Measurements from ENCODE around the gene BPHL. TPM values are rescaled to one million over a fixed set of nuclear protein-coding genes. Genes with fewer than 3 reads are reported as not detected.

Gene BPHL
- polyA plus RNA-seq, 2 of the 4 experiments (the other 2 are of a cell fraction) = 16.5 to 25.5 TPM

- H3K4me1 ChIP-seq = no peaks in the 10 kb centered on the region
- DNase-seq (ENCODE audit: low read depth in 1 of 2, low spot score in 1 of 2) = no peak
- H3K9me3 ChIP-seq = no peaks in the 10 kb centered on the region
- no peak for FAIRE-seq
- ChIA-PET POLR2A (no interaction called here), CTCF (no interaction called here)
- H3K4me2 ChIP-seq = no peak overlapping the region
- H3K4me3 ChIP-seq = no peak overlapping the region
- no peak for ATAC-seq
- no peak overlapping the region for H3K27ac ChIP-seq
- no peak for TF ChIP-seq HEYL (CRISPR knock-in tag; IDR thresholded peaks at IDR 0.05)
- TF ChIP-seq HOXB13 (CRISPR knock-in tag; IDR thresholded peaks at IDR 0.05; ENCODE audit: low read depth) = no peak
- TF ChIP-seq ZC3H11A (IDR thresholded peaks at IDR 0.05) = no peak
- TF ChIP-seq ZFP36 (IDR thresholded peaks at IDR 0.05; ENCODE audit: borderline replicate concordance, partially characterized antibody) = no peak
- TF ChIP-seq E2F6 (IDR thresholded peaks at IDR 0.05; ENCODE audit: borderline replicate concordance, low read depth) = no peak
- TF ChIP-seq RCOR1 (IDR thresholded peaks at IDR 0.05; ENCODE audit: low read depth, low read length) = no peak
- no peak for TF ChIP-seq ZNF302 (CRISPR knock-in tag; IDR thresholded peaks at IDR 0.05)
- TF ChIP-seq HOXA7 (CRISPR knock-in tag; IDR thresholded peaks at IDR 0.05) = no peak
- TF ChIP-seq NPAS2 (CRISPR knock-in tag; IDR thresholded peaks at IDR 0.05; ENCODE audit: borderline replicate concordance) = no peak
- TF ChIP-seq MYC (IDR thresholded peaks at IDR 0.05; ENCODE audit: borderline replicate concordance, low read length) = no peak
- no peak for TF ChIP-seq HOXB5 (CRISPR knock-in tag; IDR thresholded peaks at IDR 0.05)
- no peak for TF ChIP-seq JUN (IDR thresholded peaks at IDR 0.05)
- TF ChIP-seq CEBPB (IDR thresholded peaks at IDR 0.05) = no peak
- TF ChIP-seq POLR2AphosphoS2 (conservative IDR thresholded peaks at IDR 0.05; ENCODE audit: low read length) = no peak
- no peak for TF ChIP-seq POLR2A (IDR thresholded peaks at IDR 0.05; ENCODE audit: low read length)
- no peak for TF ChIP-seq FOSL2 (IDR thresholded peaks at IDR 0.05)
- TF ChIP-seq FOSL2 (CRISPR knock-in tag; IDR thresholded peaks at IDR 0.05) = no peak
- TF ChIP-seq, protein P1, sequence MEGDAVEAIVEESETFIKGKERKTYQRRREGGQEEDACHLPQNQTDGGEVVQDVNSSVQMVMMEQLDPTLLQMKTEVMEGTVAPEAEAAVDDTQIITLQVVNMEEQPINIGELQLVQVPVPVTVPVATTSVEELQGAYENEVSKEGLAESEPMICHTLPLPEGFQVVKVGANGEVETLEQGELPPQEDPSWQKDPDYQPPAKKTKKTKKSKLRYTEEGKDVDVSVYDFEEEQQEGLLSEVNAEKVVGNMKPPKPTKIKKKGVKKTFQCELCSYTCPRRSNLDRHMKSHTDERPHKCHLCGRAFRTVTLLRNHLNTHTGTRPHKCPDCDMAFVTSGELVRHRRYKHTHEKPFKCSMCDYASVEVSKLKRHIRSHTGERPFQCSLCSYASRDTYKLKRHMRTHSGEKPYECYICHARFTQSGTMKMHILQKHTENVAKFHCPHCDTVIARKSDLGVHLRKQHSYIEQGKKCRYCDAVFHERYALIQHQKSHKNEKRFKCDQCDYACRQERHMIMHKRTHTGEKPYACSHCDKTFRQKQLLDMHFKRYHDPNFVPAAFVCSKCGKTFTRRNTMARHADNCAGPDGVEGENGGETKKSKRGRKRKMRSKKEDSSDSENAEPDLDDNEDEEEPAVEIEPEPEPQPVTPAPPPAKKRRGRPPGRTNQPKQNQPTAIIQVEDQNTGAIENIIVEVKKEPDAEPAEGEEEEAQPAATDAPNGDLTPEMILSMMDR (IDR thresholded peaks at IDR 0.05) = no peak
- TF ChIP-seq CHD4 (IDR thresholded peaks at IDR 0.05; ENCODE audit: borderline replicate concordance) = no peak
- TF ChIP-seq ESRRA (IDR thresholded peaks at IDR 0.05; ENCODE audit: borderline replicate concordance, low read length) = no peak
- WGBS (ENCODE audit: missing lambda C conversion rate) = 88% methylated on average over 4 of the region's 4 CpGs
Measured at GRCh38 chr6:3090013-3090412, 28.5 kb upstream of the BPHL start.

DNA sequence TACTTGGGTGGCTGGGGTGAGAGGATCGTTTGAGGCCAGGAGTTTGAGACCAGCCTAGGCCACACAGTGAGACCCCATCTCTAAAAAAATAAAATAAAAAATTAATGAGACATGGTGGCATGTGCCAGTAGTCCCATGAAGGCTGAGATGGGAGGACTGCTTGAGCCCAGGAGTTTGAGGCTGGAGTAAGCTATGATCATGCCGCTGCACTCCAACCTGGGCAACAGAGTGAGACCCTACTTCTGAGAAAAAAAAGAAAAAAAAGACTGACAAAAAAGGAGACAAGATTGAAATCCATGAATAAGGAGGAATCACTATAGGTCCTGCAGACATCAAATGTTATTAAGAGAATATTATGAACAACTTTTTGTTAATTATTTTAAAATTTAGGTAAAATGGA, 23.7 kb upstream of the BPHL start:
- no peaks in the 10 kb centered on the region for H3K9me3 ChIP-seq
- FAIRE-seq (no peak), ATAC-seq (no peak), DNase-seq (ENCODE audit: low read depth in 1 of 2, low spot score in 1 of 2) (no peak)
- WGBS (ENCODE audit: missing lambda C conversion rate) = 91% methylated on average over 2 of the region's 2 CpGs
- ChIA-PET POLR2A (no interaction called here), CTCF (no interaction called here)
- TF ChIP-seq GATA3 (IDR thresholded peaks at IDR 0.05; ENCODE audit: borderline replicate concordance) = no peak
- TF ChIP-seq HDAC2 (IDR thresholded peaks at IDR 0.05) = no peak
- TF ChIP-seq ZSCAN20 (CRISPR knock-in tag; IDR thresholded peaks at IDR 0.05) = no peak
- no peak for TF ChIP-seq BHLHE40 (IDR thresholded peaks at IDR 0.05; ENCODE audit: low read depth, low read length)
- TF ChIP-seq, protein P2, sequence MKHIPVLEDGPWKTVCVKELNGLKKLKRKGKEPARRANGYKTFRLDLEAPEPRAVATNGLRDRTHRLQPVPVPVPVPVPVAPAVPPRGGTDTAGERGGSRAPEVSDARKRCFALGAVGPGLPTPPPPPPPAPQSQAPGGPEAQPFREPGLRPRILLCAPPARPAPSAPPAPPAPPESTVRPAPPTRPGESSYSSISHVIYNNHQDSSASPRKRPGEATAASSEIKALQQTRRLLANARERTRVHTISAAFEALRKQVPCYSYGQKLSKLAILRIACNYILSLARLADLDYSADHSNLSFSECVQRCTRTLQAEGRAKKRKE (CRISPR knock-in tag; IDR thresholded peaks at IDR 0.05; ENCODE audit: low read depth) = no peak
- TF ChIP-seq FOSL2 (IDR thresholded peaks at IDR 0.05) = no peak
- TF ChIP-seq FOSL2 (CRISPR knock-in tag; IDR thresholded peaks at IDR 0.05) = no peak
- TF ChIP-seq TFCP2L1 (CRISPR knock-in tag; IDR thresholded peaks at IDR 0.05) = no peak
- no peak for TF ChIP-seq POLR2AphosphoS2 (conservative IDR thresholded peaks at IDR 0.05; ENCODE audit: low read length)
- TF ChIP-seq CBX2 (IDR thresholded peaks at IDR 0.05; ENCODE audit: borderline replicate concordance, low read depth) = no peak
- TF ChIP-seq ZNF302 (CRISPR knock-in tag; IDR thresholded peaks at IDR 0.05) = no peak
- TF ChIP-seq ELK1 (IDR thresholded peaks at IDR 0.05; ENCODE audit: low read depth, low read length) = no peak
- no peak for TF ChIP-seq SMC3 (IDR thresholded peaks at IDR 0.05)
- no peak for TF ChIP-seq HOXB5 (CRISPR knock-in tag; IDR thresholded peaks at IDR 0.05)
- TF ChIP-seq RFX5 (IDR thresholded peaks at IDR 0.05) = no peak
- TF ChIP-seq KDM1A (IDR thresholded peaks at IDR 0.05; ENCODE audit: low read depth) = no peak
- no peak for TF ChIP-seq HOXA7 (CRISPR knock-in tag; IDR thresholded peaks at IDR 0.05)
- TF ChIP-seq CHD2 (IDR thresholded peaks at IDR 0.05; ENCODE audit: low read length, partially characterized antibody) = no peak
- no peaks in the 10 kb centered on the region for H3K4me1 ChIP-seq
- no peak overlapping the region for H3K27ac ChIP-seq
- no peak overlapping the region for H3K4me3 ChIP-seq
- no peak overlapping the region for H3K4me2 ChIP-seq

All from A549 (cell line).